HG03521 (cell line): ENCODE measurements around the gene GABRA5.
"Not testable (repeated sequence)": the region's sequence is repeated elsewhere in the genome, so short reads cannot be mapped to it uniquely, and the experiment has no call there.

Experiments
- ATAC-seq: cut with Tn5 transposase; IDR thresholded peaks from one replicate; pipeline ENCODE4 v1.9.1; 2021; ENCODE audit warnings: mild to moderate bottlenecking, moderate library complexity; ENCODE audit not compliant: unreplicated experiment

Gene GABRA5

GRCh38 chr15:26875476-26875850, 8.6 kb downstream of the GABRA5 start:
- ATAC-seq, result no peak

GRCh38 chr15:26877831-26878230, 11.0 kb downstream of the GABRA5 start:
- no peak for ATAC-seq

DNA sequence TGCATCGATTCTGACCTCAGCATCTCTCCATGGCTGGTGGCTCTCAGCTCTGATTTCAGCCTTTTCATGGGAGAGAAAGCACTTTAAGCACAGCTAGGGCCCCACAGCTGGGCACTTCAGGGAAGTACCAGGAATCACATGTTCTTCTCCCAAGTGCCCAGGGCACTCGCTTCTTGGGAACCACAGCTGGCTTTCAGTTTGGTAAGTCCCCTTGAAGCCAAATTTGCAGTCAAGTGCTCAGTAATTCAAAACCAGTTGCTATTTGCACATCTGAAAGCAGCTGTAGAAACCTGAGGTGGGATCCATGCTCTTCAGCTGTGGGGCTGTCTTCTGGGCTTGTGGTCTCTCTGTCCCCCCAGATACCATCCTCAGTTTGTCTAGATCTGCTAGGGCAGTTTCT, 12.8 kb downstream of the GABRA5 start:
- no peak for ATAC-seq

- ATAC-seq, result no peak
Observed at GRCh38 chr15:26882112-26882511, 15.2 kb downstream of the GABRA5 start.

DNA sequence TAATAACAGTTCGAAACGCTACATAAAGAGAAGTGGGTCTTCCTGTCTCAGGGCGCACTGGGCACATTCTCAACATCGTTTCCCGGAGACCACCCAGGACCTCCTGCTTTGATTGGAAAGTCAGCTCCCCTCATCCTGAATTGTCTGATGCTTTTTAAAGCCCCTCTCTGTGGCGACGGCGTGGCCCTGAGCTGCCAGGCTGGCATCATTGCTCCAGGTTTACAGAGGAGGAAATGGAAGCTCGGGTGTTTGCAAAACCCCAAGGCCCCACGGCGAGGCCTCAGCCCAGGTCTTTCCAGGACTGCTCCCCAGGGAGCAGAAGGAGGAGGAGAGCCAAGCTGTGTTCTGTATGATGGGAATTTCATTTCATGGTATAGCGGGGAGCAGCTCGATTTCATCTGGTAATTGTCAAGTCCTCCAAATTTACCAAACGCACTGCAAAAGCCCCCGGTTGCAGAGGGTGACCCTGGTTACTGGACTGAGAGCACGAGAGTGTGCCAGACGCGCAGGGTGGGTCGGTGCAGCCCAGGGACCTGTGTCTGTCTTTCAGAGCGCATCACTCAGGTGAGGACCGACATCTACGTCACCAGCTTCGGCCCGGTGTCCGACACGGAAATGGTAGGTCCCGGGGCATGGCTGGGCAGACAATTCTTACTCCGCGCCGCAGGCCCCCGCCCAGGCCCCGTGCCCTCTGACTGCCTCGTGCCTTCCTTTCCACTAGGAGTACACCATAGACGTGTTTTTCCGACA, 15.9 kb downstream of the GABRA5 start:
- ATAC-seq, result no peak

GRCh38 chr15:26883466-26883865, 16.6 kb downstream of the GABRA5 start:
- ATAC-seq, result no peak

DNA sequence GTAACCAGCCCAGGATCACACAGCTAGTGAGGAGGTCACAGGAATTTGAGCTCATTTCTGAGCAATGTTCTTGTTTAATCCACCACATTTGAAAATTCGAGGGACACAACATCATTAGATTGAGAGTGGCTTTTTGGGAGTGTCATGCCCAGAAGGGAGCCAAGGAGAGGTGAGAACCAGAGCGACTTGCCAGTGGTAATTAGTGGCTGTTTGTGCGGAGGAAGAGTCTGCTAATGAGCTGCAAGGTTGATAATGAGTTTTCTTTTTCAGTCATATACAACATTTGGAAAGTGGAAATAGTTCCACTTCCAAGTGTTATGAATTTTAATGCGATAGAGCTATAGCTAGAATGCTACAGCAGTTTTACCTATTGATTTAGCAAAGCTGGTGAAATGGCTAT, 19.7 kb downstream of the GABRA5 start:
- ATAC-seq, result no peak

- no peak for ATAC-seq
Observed at GRCh38 chr15:26887926-26888666, 21.2 kb downstream of the GABRA5 start.

GRCh38 chr15:26888761-26889160, 21.9 kb downstream of the GABRA5 start:
- no peak for ATAC-seq

GRCh38 chr15:26889298-26889898, 22.5 kb downstream of the GABRA5 start:
- ATAC-seq, result no peak

- ATAC-seq, result no peak
Observed at GRCh38 chr15:26890451-26890850, 23.6 kb downstream of the GABRA5 start.

- ATAC-seq, result no peak
Observed at GRCh38 chr15:26890988-26891387, 24.1 kb downstream of the GABRA5 start.

DNA sequence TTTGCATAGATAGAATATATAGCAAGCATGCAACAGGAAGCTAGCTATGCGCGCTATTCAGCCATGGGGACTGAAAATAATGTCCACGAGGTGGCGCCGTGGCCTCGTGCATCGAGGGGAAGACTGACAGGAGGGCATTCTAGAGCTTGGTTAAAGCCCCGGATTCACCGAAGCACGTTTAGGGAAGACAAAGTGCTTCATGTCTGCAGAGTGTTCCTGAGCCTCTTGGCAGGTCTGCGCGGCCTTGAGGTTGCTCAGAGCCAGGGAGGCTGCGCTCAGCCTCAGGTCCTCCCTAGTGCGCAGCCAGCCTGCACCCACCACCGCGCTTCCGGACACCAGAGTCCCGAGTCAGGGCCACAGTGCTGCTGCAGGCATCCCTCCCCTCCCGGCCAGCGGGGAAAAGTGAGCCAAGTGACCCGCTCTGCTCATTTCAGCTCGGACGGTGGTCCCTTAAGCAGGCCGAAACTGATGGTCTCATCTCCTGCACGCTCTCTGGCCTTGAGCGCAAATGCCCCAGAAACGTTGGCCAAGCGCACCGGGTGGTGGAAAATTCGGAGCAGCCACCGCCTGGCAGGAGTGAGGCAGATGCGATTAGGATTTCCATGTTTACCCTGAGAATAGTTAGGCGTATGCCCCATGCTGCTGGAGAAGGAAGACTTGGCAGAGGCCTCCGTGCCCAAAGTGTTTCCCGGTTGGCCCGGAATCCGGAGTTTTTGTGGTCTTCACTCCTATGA, 24.8 kb downstream of the GABRA5 start:
- no peak for ATAC-seq

GRCh38 chr15:26892182-26892518, 25.3 kb downstream of the GABRA5 start:
- no peak for ATAC-seq

- ATAC-seq, result no peak
Observed at GRCh38 chr15:26892678-26893077, 25.8 kb downstream of the GABRA5 start.

- ATAC-seq, result no peak
Observed at GRCh38 chr15:26893351-26894065, 26.6 kb downstream of the GABRA5 start.

DNA sequence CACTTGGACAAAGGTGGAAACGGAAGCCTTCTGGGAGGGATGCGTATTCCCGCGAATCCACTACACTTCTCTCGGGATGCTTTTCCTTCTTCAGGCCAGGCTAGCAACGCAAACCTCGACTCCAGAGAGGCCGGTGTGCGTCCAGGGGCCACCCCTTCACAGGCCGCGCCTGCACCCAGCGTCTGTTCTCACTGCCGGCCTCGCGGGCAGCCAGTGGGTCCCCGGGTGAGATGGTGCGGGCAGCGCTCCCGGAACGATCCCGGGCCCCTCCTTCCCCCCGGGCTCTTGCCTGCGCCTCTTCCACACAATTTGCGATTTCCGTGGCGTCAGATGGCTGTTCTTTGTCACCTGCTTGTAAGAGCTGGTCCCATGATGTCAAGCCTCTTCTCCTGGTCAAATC, 27.3 kb downstream of the GABRA5 start:
- no peak for ATAC-seq

- ATAC-seq, result not testable (repeated sequence)
Observed at GRCh38 chr15:26895346-26895745, 28.5 kb downstream of the GABRA5 start.

DNA sequence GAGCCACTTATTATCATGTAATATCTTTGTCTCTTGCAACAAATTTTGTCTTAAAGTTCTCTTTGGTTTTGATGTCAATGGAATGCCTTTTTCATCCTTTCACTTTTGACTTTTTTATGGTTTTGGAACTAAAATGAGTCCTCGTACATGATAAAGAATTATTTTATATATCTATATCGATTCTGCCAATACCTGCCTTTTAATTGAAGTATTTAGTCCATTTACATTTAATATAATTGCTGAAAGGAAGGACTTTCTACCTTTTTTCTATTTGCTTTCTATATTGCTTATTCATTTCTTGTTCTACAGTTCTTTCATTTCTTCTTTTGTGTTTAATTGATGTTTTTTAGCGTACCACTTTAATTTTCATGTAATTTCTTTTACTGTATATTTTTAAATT, 32.8 kb downstream of the GABRA5 start:
- ATAC-seq, result no peak

GRCh38 chr15:26901041-26901440, 34.2 kb downstream of the GABRA5 start:
- ATAC-seq, result no peak

GRCh38 chr15:26910715-26911114, 43.9 kb downstream of the GABRA5 start:
- no peak for ATAC-seq
